Measurements from ENCODE around the gene ADAT3.
"Not testable (repeated sequence)": the region's sequence is repeated elsewhere in the genome, so short reads cannot be mapped to it uniquely, and the experiment has no call there.

DNA sequence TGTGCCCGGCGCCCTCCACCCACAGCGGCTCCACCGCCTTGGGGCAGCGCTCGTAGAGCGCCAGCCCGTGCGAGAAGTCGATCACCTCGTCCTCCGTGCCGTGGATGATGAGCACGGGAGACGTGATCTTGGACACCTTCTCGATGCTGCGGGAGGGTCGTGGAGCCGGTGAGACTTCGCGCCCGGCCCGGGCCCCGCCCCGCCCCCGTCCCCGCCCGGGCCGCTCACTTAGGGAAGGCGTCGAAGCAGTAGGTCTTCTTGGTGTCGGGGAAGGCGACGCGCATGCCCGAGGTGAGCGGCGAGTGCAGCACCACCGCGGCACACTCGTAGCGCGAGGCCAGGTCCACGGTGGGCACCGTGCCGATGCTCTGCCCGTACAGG is 27.9 kb upstream of the ADAT3 start:
- TF ChIP-seq, protein P1, sequence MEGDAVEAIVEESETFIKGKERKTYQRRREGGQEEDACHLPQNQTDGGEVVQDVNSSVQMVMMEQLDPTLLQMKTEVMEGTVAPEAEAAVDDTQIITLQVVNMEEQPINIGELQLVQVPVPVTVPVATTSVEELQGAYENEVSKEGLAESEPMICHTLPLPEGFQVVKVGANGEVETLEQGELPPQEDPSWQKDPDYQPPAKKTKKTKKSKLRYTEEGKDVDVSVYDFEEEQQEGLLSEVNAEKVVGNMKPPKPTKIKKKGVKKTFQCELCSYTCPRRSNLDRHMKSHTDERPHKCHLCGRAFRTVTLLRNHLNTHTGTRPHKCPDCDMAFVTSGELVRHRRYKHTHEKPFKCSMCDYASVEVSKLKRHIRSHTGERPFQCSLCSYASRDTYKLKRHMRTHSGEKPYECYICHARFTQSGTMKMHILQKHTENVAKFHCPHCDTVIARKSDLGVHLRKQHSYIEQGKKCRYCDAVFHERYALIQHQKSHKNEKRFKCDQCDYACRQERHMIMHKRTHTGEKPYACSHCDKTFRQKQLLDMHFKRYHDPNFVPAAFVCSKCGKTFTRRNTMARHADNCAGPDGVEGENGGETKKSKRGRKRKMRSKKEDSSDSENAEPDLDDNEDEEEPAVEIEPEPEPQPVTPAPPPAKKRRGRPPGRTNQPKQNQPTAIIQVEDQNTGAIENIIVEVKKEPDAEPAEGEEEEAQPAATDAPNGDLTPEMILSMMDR (IDR thresholded peaks at IDR 0.05; ENCODE audit: poor library complexity): not testable (repeated sequence)
- TF ChIP-seq EZH2 (IDR thresholded peaks at IDR 0.05; ENCODE audit: borderline replicate concordance); EZH2phosphoT487 (IDR thresholded peaks at IDR 0.05; ENCODE audit: low read depth, severe bottlenecking, unreplicated experiment): not testable (repeated sequence)
